ENCODE data around the gene SVEP1.
A peak's percentile ranks its signal among the peaks of the same experiment; 100 is the strongest.

The SVEP1 gene

DNA sequence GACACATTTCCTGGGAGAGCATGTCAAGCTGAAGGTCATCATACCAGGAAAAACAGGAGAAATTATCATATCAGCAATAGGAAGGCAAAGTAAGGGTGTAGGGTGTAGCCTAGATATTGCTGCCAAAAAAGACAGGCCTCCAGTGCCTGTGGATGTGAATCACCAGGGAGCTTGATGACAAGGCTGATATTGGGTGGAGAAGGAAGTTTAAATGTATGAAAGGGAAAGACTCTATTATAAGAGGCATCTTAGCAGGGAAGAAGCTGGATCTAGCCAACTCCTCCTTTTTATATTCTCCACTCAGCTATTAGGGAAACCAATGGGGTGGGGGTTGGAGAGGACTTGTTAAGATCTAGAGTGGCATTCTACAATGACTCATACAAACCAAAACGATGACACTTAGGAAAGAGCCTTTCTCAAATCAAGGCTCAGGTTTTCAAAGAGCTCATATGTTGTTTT, 228.5 kb downstream of the SVEP1 start:
- no peak overlapping the region for H3K4me3 Mint-ChIP-seq
- H3K4me1 Mint-ChIP-seq = no peaks in the 10 kb centered on the region
- no peak overlapping the region for H3K27ac Mint-ChIP-seq
- peak; percentile 52 for ATAC-seq
- no peak for DNase-seq (ENCODE audit: low spot score in 2 of 2)
- no peaks in the 10 kb centered on the region for H3K36me3 Mint-ChIP-seq
- no peaks in the 10 kb centered on the region for H3K9me3 Mint-ChIP-seq

DNA sequence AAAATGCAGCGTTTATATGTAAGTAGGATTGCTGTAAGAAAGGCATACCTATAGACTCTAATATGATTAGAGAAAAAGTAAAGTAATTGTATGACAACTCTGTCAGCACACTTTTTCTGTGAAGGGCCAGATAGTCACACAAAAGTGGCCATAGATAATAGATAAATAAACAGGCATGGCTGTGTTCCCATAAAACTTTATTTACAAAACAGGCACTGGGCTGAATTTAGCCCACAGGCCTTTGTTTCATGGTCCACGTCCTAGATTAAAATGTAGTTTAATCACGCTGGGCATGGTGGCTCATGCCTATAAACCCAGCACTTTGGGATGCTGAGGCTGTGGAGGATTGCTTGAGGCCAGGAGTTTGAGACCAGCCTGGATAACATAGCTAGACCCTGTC, 233.2 kb downstream of the SVEP1 start:
- H3K27ac Mint-ChIP-seq = no peak overlapping the region
- no peaks in the 10 kb centered on the region for H3K36me3 Mint-ChIP-seq
- DNase-seq (ENCODE audit: low spot score in 2 of 2) (no peak), ATAC-seq (no peak)
- H3K4me3 Mint-ChIP-seq = no peak overlapping the region
- no peaks in the 10 kb centered on the region for H3K9me3 Mint-ChIP-seq
- H3K4me1 Mint-ChIP-seq = no peaks in the 10 kb centered on the region

DNA sequence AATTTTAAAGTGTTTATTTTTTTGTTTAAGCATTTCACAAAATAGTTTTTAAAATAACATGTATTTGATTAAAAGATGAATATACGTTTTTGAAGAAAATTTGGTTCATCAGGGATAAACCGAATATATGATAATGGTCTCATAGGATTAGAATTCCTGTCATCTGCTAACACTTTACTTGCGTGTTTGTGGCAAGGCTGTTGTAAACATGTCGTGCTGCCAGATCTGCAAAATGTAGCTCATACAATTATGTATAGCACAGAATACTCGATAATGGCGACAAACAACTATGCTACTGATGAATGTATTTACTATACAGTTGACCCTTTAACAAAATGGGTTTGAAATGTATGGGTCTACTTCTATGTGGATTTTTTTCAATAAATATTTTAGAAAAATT, 234.7 kb downstream of the SVEP1 start:
- ATAC-seq (no peak), DNase-seq (ENCODE audit: low spot score in 2 of 2) (no peak)
- H3K4me1 Mint-ChIP-seq = no peaks in the 10 kb centered on the region
- no peaks in the 10 kb centered on the region for H3K36me3 Mint-ChIP-seq
- no peak overlapping the region for H3K27ac Mint-ChIP-seq
- no peak overlapping the region for H3K4me3 Mint-ChIP-seq
- no peaks in the 10 kb centered on the region for H3K9me3 Mint-ChIP-seq

DNA sequence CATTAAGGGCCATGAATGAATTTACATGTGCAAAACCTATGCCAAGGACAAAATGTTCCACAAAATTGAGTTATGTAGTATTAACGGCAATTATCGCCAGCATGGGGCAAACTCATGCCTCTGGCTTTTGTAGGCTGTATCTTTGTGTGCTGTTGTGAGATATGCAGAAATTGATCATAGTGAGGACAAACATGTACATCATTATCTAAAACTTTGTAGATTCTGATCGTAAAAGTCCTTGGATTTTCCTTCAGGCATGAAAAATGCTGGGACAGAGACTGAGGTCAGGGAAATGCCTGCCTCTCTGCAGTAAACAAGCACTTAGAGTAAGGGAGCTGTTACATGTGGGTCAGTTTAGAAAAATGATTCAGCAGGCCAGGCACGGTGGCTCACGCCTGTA, 236.0 kb downstream of the SVEP1 start:
- Mint-ChIP-seq H3K4me1 (no peaks in the 10 kb centered on the region), H3K4me3 (no peak overlapping the region), H3K9me3 (no peaks in the 10 kb centered on the region), H3K36me3 (no peaks in the 10 kb centered on the region), H3K27ac (no peak overlapping the region)
- ATAC-seq (no peak), DNase-seq (ENCODE audit: low spot score in 2 of 2) (no peak)

DNA sequence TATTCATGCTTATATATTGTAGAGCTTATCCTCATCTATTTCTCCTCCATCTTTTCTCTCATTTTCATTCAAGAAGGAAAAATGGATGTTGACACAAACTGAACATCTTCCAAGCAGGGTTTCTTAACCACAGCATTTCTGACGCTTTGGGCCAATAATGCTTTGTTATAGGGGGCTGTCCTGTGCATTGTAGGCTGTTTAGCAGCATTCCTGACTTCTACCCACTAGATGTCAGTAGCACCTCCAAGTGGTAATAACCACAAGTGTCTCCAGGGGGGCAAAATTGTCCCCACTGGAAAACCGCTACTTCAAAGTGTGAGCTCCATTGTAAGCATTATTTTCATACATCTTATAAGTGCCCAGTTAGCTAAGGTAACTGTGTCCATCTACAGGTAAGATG, 239.2 kb downstream of the SVEP1 start:
- H3K27ac Mint-ChIP-seq = no peak overlapping the region
- DNase-seq (ENCODE audit: low spot score in 2 of 2) = no peak
- no peak overlapping the region for H3K4me3 Mint-ChIP-seq
- no peaks in the 10 kb centered on the region for H3K9me3 Mint-ChIP-seq
- no peaks in the 10 kb centered on the region for H3K36me3 Mint-ChIP-seq
- ATAC-seq = no peak
- no peaks in the 10 kb centered on the region for H3K4me1 Mint-ChIP-seq

DNA sequence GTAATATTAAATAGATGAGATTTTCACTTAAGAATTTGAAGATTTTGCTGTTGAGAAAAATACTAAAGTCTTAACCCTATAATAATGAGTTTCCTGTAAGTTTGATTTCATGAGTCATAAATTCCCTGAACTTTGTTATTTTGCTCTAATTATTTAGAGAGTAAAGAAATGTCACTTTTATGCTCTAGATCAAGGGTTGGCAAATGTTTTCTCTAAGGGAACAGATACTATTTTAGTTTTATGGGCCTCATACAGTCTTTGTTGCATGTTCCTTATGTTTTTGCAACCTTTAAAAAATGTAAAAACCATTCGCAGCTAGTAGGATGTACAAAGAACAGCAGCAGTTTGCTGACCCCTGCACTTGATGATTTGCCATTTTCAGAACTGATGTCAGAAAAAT, 241.4 kb downstream of the SVEP1 start:
- ATAC-seq (no peak), DNase-seq (ENCODE audit: low spot score in 2 of 2) (no peak)
- Mint-ChIP-seq H3K4me3 (no peak overlapping the region), H3K27ac (no peak overlapping the region), H3K4me1 (no peaks in the 10 kb centered on the region), H3K36me3 (no peaks in the 10 kb centered on the region), H3K9me3 (no peaks in the 10 kb centered on the region)

DNA sequence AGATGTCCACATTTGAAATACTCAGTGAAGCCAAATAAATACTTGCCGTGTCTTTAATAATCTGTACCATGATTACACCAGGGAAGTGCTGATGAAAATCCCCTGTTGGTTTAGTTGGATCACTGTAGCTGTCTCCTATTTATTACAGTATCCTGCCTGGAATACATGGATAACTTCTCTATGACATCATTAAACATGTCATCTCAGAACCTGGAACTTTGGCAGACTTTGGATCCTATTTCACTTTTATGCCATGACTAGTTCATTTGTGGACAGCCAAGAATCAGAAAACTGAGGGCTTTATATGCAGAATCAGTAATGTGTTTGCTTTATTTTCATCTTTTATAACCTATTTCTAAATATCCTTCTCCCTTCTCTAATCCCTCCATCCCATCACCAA, 241.8 kb downstream of the SVEP1 start, which contains the start of gene TXNDC8:
Gene TXNDC8, minus strand, starts transcription at position 137 of the 400 bp plus-strand sequence.
- H3K4me1 Mint-ChIP-seq = no peaks in the 10 kb centered on the region
- H3K9me3 Mint-ChIP-seq = no peaks in the 10 kb centered on the region
- H3K27ac Mint-ChIP-seq = no peak within 1 kb of the TSS
- no peak for ATAC-seq
- H3K4me3 Mint-ChIP-seq = no peak within 1 kb of the TSS
- H3K36me3 Mint-ChIP-seq = no peaks in the 10 kb centered on the region
- DNase-seq (ENCODE audit: low spot score in 2 of 2) = no peak

DNA sequence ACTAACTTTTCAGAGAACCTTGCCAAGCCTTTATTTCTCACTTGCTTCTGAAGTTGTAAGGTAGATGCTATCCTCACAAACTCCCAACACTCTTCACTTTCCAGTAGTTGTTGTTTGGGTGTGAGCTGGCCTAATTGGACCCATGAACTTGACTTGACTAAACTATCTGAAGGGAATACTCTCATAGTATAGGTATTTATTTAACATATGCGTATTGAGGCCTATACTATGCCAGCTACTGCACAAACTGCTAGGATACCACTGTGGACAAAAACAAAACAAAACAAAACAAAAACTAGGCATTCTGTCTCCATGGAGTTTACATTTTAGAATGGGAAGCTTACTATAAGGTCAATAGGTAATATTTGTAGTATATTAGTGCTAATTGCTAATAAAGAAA, 243.2 kb downstream of the SVEP1 start:
- DNase-seq (ENCODE audit: low spot score in 2 of 2) (no peak), ATAC-seq (no peak)
- no peaks in the 10 kb centered on the region for H3K9me3 Mint-ChIP-seq
- H3K27ac Mint-ChIP-seq = no peak overlapping the region
- no peaks in the 10 kb centered on the region for H3K4me1 Mint-ChIP-seq
- H3K36me3 Mint-ChIP-seq = no peaks in the 10 kb centered on the region
- H3K4me3 Mint-ChIP-seq = no peak overlapping the region

DNA sequence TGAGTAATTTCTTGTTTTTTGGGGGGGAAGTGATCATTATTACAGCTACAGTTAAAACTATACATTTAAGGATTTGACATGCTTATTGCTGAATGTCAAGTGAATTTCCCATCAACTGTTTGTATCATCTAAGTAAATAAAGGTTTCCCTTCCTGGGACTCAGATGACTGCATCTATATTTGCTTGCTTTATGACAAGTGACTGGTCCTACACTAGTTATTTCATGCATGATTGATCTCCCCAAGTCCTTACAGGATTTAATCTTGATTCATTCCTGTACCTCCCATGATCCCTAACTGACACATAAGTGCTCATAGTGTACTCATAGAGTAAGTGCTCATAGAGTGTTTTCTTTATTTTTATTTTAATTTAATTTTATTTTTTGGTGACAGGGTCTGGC, 244.7 kb downstream of the SVEP1 start:
- Mint-ChIP-seq H3K36me3 (no peaks in the 10 kb centered on the region), H3K4me1 (no peaks in the 10 kb centered on the region), H3K9me3 (no peaks in the 10 kb centered on the region), H3K4me3 (no peak overlapping the region), H3K27ac (no peak overlapping the region)
- ATAC-seq (peak; percentile 37), DNase-seq (ENCODE audit: low spot score in 2 of 2) (no peak)

DNA sequence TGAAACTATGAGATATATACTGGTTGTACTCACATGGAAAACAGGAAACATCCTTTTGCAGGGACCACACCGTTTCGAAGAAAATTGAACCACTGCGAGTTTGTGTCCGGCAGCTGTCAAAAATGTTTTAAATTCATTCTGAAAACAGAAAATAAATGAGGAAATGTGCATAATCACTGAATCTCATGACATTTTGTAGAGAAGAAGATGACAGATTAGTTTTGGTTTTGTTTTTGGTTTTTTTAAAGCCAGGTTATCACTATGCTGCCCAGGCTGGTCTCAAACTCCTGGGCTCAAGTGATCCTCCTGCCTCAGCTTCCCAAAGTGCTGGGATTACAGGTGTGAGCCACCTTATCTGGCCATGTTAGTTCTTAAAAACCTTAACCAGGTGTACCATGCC, 245.4 kb downstream of the SVEP1 start:
- H3K36me3 Mint-ChIP-seq = no peaks in the 10 kb centered on the region
- H3K9me3 Mint-ChIP-seq = no peaks in the 10 kb centered on the region
- ATAC-seq (no peak), DNase-seq (ENCODE audit: low spot score in 2 of 2) (no peak)
- no peaks in the 10 kb centered on the region for H3K4me1 Mint-ChIP-seq
- no peak overlapping the region for H3K27ac Mint-ChIP-seq
- H3K4me3 Mint-ChIP-seq = no peak overlapping the region

DNA sequence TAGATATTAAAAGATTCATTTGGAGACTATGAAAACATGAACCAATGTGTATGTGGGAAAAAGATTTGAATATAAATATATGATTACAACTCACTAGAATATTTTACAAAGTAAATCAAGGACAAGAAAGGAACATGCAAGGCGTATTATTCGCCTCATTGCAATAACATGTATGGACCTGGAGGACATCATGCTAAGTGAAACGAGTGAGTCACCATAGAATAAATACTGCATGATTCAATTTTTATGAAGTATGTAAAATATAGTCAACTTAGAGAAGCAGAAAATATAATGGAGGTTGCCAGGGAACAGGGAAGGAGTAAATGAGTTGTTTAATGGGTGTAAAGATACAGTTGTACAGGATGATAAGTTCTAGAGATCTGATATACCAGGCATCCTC, 246.8 kb downstream of the SVEP1 start:
- H3K4me3 Mint-ChIP-seq = no peak overlapping the region
- no peaks in the 10 kb centered on the region for H3K36me3 Mint-ChIP-seq
- ATAC-seq (no peak), DNase-seq (ENCODE audit: low spot score in 2 of 2) (no peak)
- no peaks in the 10 kb centered on the region for H3K9me3 Mint-ChIP-seq
- H3K27ac Mint-ChIP-seq = no peak overlapping the region
- no peaks in the 10 kb centered on the region for H3K4me1 Mint-ChIP-seq

DNA sequence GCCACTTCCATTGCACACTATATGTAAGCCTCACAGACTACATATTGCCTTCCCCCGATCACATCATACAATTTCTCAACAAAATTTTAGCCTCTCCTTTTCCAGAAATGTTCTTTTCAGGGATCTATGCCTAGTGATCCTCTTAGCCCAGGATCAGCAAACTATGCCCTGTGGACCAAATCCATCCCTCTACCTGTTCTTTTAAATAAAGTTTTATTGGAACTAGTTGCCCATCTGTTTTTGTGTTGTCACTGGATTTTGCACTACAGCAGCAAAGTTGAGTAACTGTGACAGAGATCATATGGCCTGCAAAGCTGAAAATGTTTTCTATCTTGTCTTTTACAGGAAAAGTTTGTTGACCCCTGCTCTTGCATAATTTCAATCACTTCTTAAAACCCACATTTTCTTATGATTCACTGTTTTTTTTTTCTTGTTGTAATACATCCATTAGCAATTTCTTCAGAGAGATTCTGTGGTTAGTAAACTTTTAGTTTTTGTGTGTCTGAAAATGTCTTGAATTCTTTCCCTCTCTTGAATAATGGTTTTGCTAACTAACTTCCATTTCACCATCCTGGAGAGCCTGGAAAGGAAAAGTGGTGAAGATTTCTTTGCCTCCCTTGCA, 248.9 kb downstream of the SVEP1 start:
- ATAC-seq (no peak), DNase-seq (ENCODE audit: low spot score in 2 of 2) (no peak)
- H3K4me1 Mint-ChIP-seq = no peaks in the 10 kb centered on the region
- no peaks in the 10 kb centered on the region for H3K9me3 Mint-ChIP-seq
- H3K4me3 Mint-ChIP-seq = no peak overlapping the region
- H3K27ac Mint-ChIP-seq = no peak overlapping the region
- H3K36me3 Mint-ChIP-seq = no peaks in the 10 kb centered on the region

DNA sequence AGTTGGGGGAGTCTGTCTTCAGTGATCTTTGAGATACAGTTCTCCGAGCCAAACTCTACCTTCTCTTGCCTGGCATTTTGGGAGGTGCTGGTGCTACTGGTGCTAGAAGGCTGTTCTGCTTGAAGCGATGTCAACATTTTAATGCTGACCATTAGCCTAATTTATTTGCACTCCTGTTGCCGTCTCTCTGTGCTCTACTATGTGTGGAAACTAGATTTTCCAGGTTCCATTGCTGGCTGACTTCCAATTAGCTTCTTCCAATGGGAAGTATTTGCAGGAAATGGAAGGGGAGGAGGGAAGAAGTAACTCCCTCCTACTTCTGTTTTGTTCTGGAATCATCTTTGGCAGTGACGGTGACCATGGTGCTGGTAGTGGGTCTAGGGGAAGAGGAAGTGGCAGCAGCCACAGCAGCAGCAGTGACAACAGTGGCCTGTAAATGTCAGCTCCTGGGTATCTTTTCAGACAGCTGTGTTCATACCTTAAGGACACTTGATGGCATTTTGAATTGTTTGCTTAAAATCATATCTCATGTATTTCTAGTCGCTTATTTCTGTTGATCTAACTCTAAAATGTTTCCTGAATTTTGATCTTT, 249.8 kb downstream of the SVEP1 start:
- H3K4me3 Mint-ChIP-seq = no peak overlapping the region
- H3K36me3 Mint-ChIP-seq = no peaks in the 10 kb centered on the region
- no peak for ATAC-seq
- H3K4me1 Mint-ChIP-seq = no peaks in the 10 kb centered on the region
- no peak for DNase-seq (ENCODE audit: low spot score in 2 of 2)
- no peak overlapping the region for H3K27ac Mint-ChIP-seq
- no peaks in the 10 kb centered on the region for H3K9me3 Mint-ChIP-seq

DNA sequence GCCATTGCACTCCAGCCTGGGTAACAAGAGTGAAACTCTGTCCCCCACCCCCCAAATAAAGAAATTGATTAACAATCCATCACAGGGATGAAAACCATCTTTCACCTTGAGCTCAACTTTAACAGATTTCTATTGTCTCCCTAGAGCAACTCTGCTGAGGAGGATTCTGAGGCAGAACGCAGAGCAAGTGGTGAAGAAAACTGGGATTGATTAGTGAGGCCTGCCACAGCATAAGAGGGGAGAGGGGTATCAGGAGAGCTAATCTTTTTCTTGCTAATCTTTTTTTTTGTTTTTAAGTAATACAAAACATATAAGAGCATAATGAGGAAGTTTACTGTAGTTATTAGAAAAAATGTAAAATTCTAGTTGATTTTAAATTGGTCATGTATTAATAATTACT, 250.8 kb downstream of the SVEP1 start:
- Mint-ChIP-seq H3K4me3 (no peak overlapping the region), H3K27ac (no peak overlapping the region), H3K36me3 (no peaks in the 10 kb centered on the region), H3K9me3 (no peaks in the 10 kb centered on the region), H3K4me1 (no peaks in the 10 kb centered on the region)
- ATAC-seq (no peak), DNase-seq (ENCODE audit: low spot score in 2 of 2) (no peak)

DNA sequence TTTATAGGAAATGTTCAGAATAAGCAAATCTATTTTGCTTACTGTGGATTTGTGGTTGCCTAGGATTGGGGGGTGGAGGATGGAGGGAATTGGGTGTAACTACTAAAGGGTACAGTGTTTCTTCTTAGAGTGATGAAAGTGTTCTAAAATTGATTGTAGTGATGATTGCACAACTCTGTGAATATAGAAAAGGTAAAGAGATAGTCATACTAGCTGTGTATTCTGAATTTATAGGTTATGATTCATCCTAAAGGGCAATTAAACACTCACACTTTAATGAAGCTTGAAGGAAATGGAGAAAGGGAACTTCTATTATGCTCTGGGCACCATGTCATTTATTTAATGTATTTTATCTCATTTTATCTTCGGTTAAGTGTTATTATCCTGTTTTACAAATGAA, 251.8 kb downstream of the SVEP1 start:
- no peak for ATAC-seq
- DNase-seq (ENCODE audit: low spot score in 2 of 2) = no peak
- H3K27ac Mint-ChIP-seq = no peak overlapping the region
- no peaks in the 10 kb centered on the region for H3K36me3 Mint-ChIP-seq
- no peak overlapping the region for H3K4me3 Mint-ChIP-seq
- no peaks in the 10 kb centered on the region for H3K9me3 Mint-ChIP-seq
- H3K4me1 Mint-ChIP-seq = no peaks in the 10 kb centered on the region

DNA sequence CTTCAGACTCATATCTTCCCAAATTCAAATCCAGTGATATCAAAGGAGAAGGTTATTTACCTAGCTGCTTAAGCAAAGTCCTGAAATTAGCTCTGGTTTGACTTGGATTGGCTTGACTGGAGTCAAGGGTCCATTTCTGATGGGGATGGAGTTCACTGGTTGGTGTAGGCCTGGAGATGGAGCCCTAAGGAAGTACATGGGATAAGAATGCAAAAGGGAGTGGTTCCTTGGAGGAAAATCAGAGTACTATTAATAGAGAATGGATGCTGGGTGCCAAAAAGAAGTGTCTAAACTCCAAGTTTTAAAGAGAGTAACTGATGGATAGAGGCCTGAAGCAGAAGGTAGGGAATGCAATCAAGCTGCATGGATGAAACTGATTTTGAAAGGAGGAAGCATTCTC, 255.7 kb downstream of the SVEP1 start:
- Mint-ChIP-seq H3K9me3 (no peaks in the 10 kb centered on the region), H3K4me1 (no peaks in the 10 kb centered on the region), H3K4me3 (no peak overlapping the region), H3K36me3 (no peaks in the 10 kb centered on the region), H3K27ac (no peak overlapping the region)
- DNase-seq (ENCODE audit: low spot score in 2 of 2) = no peak
- no peak for ATAC-seq

Data from stimulated activated effector memory CD8-positive, alpha-beta T cell treated with anti-CD3 and anti-CD28 coated beads, Interleukin-12 subunit alpha, Interleukin-12 subunit beta, amount 100 ng/mL, for 72 hours (primary cell).